Stimulated activated CD4-positive, alpha-beta T cell treated with anti-CD3 and anti-CD28 coated beads, Interleukin-2, amount 100 ng/mL, for 4 hours (primary cell): ENCODE data around the gene LRTM2.
A peak's percentile ranks its signal among the peaks of the same experiment; 100 is the strongest.
"Not testable (repeated sequence)": the region's sequence is repeated elsewhere in the genome, so short reads cannot be mapped to it uniquely, and the experiment has no call there.

Experiments
- DNase-seq: peaks from one replicate; pipeline ENCODE4 v3.0.0-alpha.2; 2020; ENCODE audit warnings: low read depth

The LRTM2 gene

GRCh38 chr12:1811281-1811947, 9.0 kb upstream of the LRTM2 start:
- DNase-seq: peak; percentile 57

GRCh38 chr12:1811948-1812291, 8.4 kb upstream of the LRTM2 start:
- no peak for DNase-seq

- no peak for DNase-seq
These were observed 7.6 kb upstream of the LRTM2 start for GRCh38 chr12:1812650-1813302.

GRCh38 chr12:1814266-1814665, 6.1 kb upstream of the LRTM2 start:
- no peak for DNase-seq

- no peak for DNase-seq
These were observed 5.3 kb upstream of the LRTM2 start for GRCh38 chr12:1815108-1815507.

GRCh38 chr12:1815814-1816729, 4.3 kb upstream of the LRTM2 start:
- no peak for DNase-seq

GRCh38 chr12:1816730-1817348, 3.5 kb upstream of the LRTM2 start:
- no peak for DNase-seq

- not testable (repeated sequence) for DNase-seq
These were observed 2.4 kb upstream of the LRTM2 start for GRCh38 chr12:1817928-1818327.

GRCh38 chr12:1819050-1819449, 1.3 kb upstream of the LRTM2 start:
- no peak for DNase-seq

- DNase-seq: no peak
These were observed 794 bp upstream of the LRTM2 start for GRCh38 chr12:1819571-1819970.

GRCh38 chr12:1820896-1821291, 529 bp downstream of the LRTM2 start:
- no peak for DNase-seq

- DNase-seq: no peak
These were observed 1.4 kb downstream of the LRTM2 start for GRCh38 chr12:1821805-1822204.

GRCh38 chr12:1822699-1823098, 2.3 kb downstream of the LRTM2 start:
- no peak for DNase-seq

GRCh38 chr12:1823237-1823636, 2.9 kb downstream of the LRTM2 start:
- DNase-seq: no peak

GRCh38 chr12:1825382-1826102, 5.2 kb downstream of the LRTM2 start:
- no peak for DNase-seq

- no peak for DNase-seq
These were observed 6.0 kb downstream of the LRTM2 start for GRCh38 chr12:1826401-1826800.

GRCh38 chr12:1826867-1827705, 6.7 kb downstream of the LRTM2 start:
- no peak for DNase-seq

GRCh38 chr12:1827826-1828805, 7.8 kb downstream of the LRTM2 start:
- no peak for DNase-seq

- DNase-seq: no peak
These were observed 8.5 kb downstream of the LRTM2 start for GRCh38 chr12:1828856-1829255.
